SHP77 (cell line): ENCODE data around the gene FHOD3.
"Not testable (repeated sequence)": the region's sequence is repeated elsewhere in the genome, so short reads cannot be mapped to it uniquely, and the experiment has no call there.

Experiments used
- DNase-seq, 2 experiments: peaks; one replicate each; lab custom pipeline; 2025; lab: John Stamatoyannopoulos, UW

Gene FHOD3

DNA sequence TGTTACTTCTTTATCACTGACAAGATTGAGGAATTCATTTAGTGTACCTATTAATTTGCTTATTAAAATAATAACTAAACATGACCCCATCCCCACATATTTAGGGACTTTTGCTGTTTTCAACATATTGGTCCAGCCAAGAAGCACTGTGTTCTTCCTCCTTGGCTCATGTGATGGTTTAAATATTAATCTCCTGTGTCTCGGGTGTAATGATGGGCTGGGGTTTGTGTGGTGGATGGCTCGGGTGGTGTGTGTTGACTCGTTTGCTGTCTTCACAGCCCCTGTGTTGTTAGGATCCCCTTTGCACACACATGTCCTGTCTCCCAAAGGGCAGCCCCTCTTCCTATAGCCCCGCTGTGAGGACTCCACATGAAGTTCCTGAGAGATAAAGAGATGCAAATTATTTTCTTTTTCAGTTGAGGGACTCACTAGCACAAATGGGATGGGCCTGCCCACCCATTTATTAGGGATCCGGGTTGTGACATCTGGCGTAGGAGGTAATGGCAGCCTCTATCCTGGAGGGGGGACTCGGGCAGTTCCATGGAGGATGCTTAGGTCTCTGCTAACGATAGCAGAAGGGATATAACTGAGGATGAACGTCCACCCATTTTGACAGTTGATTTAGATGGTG lies 53.4 kb downstream of the FHOD3 start:
- DNase-seq = no peak

DNA sequence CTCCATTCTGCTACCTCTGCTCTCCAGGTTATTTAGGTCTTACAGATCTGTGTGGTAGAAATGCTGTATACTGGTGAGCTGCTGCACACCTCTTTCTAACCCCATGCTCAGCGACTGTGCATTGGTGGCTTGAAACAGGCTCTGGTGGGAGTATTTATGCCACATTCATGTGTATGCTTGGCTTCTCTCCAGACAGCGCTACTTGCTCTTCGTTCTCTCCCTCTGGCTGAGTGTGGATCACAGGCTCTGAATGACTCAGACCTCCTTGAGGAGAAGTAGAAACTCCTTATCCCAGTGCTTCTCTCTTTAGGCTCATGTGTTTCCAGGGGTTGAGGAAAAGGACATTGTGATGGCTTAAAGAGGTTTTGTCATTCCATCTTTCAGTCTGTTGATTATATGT lies 54.9 kb downstream of the FHOD3 start:
- no peak for DNase-seq

DNA sequence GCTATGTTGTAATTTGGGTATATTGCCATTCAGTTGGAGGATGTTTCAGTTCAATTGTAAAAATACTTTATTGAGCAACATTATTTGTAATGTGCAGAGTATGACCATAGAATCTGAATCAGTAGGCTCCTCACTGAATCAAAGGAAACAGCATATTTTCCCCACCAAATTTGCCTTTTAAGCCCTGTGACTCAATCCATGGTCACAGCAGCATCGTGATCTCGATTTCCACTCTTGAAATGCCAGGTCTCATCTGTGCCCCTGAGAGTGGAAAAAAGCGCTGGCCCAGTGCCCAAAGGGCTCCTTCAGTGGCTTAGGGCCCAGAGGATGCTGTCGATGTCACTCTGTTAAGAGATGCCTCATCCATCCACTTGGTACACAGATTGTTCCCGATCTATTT lies 57.5 kb downstream of the FHOD3 start:
- DNase-seq = no peak

DNA sequence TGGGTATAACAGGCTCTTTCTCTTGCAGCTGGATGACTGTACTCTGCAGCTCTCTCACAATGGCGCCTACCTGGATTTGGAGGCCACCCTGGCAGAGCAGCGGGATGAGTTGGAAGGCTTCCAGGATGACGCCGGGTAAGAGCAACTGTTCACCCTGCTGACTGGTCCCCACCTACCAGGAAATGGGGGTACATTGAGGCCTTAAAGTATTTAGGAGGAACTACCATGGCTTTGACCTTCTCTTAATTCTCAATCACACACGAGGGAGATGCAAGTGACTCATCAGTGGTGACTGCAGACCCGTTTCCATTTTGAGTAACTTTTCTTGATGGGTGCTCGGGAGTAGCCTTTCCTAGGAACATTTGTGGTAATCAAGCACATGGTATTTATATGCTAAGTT lies 58.0 kb downstream of the FHOD3 start:
- no peak for DNase-seq

DNA sequence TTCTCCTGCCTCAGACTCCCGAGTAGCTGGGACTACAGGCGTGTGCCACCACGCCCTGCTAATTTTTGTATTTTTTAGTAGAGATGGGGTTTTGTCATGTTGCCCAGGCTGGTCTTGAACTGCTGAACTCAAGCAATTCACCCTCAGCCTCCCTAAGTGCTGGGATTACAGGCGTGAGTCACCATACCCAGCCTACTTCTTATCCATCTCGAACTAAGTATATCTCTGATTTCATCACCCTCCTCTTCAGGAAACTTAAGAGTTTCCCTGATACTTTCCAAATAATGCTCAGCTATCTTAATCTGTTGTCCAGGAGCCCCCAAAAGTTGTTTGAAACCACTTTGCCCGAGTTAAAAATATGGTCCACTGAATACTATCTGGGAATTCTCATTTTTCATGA lies 59.2 kb downstream of the FHOD3 start:
- not testable (repeated sequence) for DNase-seq

DNA sequence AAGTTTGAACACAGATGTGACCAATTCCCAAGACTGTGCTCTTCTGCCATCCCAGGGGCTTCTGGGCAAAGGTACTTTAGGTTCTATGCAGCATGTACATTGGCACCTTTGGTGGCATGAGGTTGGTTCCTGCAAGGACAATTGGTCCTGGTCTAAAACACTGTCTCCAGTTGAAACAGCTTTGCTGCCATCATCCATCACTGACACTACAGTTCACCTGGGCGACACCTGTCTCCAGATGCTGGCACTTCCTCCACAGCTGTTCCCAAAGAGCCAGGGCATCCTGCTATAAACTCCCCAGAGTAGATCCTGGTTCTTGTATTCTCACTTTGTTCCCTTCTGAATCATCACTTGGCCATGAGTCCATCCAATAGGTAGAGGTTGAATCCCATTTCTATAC lies 60.6 kb downstream of the FHOD3 start:
- no peak for DNase-seq

DNA sequence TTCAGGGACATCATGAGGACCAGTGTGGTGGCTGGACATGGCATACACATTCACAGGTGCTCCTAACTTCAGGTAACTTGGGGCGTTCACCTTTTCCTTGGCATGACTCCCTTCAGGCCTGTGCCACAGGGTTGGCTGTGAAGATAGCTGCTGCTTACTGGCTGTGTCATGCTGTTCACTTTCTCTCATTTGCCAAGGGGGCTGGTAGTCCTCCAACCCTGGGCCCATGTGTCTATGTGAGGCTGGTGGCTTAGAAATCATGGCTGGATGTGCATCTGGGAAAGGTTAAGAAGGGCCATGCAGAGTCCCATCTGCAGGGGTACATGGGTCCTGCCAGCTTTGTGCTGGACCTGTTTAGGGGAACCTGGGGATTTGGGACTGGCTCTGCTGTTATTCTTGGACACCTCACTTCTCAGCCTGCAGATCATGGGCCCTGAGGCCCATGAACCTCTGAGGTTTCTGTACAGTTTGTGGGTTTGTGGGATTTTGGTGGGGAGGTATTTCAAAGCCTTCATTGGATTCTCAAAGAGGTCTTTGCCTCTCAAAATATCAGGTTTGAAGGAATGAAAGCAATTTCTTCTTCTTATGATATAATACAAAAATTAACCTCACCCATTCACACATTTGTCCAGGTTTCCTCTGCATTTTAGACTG lies 62.9 kb downstream of the FHOD3 start:
- DNase-seq = no peak

DNA sequence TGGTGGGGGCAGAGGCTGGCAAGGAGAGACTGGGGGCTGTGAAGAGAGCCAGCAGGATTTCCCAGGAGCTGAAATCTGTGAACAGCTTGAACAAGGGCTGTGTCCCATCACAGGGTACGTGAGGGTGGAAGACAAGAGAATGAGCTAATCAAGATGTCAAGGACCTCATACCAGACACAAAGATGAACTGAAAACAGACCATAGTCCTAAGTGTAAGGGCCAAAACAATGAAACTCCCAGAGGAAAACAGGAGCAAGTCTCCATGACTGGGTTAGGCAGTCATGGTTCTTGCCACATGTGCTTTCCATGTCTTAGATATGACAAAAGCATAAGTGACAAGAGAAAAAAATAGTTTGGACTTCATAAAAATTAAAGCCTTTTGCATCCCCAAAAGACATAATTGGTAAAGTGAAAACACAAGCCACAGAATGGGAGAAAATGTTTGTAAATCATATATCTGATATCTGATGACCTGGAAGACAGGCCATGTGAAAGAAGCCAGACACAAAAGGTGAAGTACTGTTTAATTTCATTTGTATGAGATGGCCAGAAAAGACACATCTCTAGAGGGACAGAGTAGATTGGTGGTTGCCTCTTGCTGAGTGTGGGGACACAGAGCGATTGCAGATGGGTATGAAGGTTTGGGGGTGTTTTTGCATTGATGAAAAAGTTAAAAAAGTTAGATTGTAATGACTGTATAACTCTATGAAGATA lies 67.6 kb downstream of the FHOD3 start:
- DNase-seq = no peak

DNA sequence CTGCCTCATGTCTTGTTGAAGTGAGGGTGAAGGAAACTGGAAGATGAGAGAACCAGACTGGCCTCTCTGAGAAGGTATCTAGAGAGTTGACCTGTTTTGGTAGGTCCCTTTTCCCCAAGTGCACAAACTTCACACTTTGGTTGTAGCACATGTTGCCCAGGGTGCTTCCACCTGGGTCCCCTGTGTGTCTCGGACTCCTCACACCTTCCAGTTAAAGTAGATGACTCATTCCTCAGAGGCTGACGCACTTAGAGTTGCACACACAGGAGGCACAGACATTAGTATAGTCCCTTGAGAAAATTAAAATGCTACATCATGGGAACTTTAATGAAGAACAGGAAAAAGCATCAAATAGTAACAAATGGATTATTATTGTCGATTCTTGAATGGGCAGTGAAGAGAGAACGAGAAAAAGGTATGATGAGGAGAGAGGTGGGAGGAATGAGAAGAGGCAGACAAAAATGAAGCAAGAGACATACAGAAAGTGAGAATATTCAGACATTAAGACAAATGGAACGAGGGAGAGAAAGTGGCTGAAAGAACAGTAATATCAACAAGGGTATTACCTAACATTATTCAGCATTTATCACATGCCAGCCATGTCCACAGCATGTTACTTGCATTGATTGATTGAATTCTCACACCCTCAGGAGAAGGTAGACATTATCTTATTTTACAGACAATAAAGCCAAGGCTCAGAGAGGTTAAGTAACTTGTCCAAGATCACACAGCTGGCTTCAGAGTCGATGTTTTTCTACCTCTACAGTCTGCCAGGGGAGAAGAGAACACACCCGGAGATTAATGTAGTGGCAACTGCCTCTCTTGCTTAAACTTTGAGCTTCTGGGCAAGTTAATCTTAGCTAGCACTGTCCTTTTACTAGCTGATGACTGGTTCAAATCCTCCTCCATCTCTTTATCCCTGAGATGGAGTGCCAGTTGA lies 68.6 kb downstream of the FHOD3 start:
- no peak for DNase-seq

DNA sequence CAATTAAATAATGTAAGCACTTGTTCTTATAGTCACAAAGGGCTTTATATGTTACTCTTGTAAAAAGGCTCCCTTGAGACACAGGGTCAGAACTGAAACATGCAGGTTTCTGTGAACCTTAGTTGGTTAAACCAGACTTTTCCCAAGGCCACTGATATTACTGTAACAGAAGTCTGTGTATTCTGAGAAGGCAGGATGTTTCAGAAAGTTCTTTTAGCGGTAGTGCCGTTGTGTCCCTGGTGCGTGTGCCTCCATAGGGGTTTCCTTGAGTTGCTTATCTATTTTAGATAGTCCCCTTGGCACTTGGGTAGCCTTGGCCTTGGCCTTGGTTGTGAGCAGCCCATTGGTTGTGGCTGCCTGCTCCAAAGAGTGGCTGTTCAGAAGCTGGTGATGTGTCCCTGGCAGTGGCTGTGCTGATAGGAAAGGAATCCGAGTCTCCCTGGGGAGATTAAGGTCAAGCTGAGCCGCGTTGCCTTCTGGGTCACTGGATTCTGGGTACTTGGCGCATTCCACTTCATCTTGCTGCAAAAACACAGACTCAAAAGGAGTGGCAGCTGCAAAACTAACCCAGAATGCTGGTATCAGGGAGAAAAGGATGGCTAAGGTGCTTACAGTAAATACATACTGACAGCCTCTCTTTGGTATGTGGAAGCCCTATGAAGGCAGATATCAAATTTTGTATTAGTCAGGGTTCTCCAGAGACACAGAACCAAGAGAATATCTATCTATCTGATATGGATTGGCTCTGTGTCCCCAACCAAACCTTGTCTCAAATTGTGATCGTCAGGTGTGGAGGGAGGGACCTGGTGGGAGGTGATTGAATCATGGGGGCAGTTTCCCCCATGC lies 69.7 kb downstream of the FHOD3 start:
- DNase-seq = no peak

DNA sequence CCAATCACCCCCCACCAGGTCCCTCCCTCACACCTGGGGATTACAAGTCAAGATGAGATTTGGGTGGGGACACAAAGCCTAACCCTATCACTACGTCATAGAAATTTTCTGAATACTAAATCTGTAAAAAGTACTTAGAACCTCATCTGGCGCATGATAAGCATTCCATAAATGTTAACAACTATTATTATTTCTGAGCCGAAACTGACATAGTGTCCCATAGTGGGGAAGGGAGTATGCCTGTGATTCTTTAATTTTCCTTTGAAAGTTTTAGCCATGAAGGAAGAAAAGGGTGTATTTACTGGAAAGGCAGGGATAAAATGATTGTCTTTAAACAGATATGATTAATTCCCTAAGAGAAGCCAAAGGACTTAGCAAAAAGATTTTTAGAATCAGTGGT lies 71.4 kb downstream of the FHOD3 start:
- DNase-seq = no peak

DNA sequence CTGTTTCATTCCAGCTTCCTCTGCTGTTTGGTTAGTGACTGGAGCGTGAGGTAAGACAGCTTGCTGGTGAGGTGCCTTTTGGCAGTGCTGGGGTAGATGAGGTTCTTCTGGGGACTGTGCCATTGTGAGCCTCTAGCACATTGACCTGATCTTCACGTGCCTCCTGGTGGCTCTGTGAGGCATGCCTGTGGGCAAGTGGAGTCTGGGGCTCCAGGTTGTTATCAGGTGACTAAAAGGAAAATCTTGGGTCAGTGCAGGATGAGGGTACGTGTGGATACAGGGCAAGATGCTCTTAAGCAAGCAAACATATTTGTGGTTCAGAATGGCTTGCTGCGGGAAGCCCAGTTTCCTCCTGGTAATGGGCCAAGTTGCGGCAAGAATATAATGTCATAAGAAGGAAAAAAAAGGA lies 75.4 kb downstream of the FHOD3 start:
- DNase-seq = no peak

DNA sequence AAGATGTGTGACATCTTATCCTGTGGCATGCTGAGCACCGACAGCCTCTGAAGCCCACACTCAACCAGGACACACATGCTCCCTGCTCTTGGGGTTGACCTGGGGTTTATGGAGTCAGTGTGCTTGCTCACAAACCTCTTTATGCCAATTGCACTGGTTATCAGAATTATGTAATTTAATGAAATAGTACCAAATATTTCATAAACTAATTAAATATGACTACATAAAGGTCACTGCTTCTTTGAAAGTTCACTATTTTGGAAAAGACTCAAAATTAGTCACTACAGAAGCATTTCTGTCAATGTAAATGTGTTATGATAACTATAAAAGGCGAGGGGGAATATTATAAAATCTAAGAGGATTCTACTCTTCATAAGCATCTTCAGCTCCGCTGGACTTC lies 76.7 kb downstream of the FHOD3 start:
- no peak for DNase-seq

DNA sequence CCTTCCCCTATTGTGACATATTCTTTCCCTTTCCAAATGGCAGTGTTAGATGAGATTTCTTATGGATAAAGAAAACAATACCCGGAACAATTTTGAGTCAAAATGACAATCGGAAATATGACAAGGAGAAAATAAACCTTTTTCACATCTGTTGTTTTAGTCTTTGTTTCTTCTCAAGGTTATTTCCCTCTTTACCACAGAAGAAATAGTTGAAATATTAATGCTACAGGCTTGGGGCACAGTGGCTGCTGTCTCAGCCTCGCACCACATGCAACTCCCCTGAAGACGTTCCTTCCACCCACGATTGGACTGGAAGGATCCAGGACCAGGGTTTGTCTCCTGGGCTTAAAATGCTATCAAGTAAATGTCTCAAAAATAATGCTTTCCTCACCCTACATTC lies 77.6 kb downstream of the FHOD3 start:
- DNase-seq = no peak

DNA sequence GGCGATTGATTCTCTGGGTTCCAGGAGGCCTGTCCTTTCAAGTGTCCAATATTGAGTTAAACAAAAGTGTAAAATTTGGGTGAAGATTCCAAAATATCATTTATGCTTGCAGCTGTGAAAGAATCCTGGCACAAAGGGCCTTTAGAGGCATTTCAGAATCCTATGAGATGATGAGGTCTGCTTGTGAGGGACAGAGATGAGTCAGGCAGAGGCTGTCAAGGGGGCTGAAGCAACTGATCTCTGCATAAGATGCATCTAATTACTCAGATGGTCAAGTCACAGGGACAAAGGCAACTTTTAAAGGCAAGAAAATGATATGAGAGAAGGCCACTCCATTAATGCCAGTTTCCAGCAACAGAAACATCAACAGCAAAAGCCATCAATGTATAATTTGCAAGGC lies 78.8 kb downstream of the FHOD3 start:
- no peak for DNase-seq

DNA sequence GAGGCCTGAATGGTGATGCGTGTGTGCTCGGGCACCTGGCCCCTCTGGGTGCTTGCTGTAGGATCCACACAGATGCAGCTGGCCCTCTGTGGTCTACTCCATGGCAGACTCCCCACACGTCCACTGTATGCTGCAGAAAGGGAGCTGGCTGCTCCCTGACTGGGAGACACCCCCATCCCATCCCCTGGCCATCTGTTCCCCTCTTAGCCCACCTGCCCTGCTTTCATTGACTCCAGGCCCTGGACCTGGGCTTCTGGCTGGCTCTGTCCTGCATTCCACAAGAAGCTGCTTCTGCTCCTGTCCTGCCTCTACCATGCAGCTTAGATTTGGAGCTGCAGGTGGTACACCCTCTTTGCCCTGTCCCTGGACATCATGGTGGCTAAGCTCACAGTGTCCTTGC lies 80.1 kb downstream of the FHOD3 start:
- DNase-seq = no peak

DNA sequence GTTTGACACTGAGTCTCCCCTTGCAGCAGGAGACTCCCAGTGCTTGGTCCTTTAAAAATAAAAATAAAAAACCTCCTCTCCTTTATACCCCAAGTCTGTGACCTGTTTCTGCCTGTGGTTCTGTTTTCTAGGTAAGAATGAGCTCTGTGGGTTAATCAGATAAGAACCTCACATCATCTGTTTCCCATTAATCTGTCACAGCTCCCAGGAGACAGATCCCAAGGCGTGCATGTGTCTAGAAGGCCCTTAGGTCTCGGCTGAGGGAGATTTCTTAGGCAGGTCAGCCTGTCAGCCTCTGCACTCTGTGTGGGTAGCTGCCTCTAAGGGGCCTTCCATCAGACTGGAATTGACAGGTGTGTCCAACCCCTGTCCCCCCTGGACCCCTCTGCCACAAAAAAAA lies 80.7 kb downstream of the FHOD3 start:
- DNase-seq = no peak

DNA sequence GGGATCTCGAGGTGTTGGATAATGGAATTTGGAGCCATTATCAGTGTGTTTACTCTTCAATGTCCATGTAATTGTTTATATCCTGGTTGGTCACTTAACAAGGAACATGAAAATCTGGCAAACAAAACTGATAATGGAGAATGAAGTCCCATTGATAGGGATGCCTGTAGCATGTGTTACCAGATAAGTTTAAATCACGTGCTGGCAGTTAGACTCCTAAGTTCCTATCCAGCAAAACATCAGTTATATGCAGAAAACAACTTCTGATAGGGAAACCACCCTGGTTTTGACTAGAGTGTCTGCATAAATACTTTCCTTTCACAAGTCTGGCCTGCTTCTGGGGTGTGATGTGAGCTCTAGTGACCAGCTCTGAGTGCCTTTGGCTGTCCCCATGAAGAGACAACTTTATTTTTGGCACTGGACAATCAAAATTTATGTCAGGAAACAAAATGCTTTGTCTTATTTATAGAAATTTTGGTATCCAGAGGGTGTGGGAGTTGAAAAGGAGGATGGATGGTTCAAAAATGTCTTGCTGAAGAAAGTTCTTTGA lies 82.0 kb downstream of the FHOD3 start:
- DNase-seq = no peak

DNA sequence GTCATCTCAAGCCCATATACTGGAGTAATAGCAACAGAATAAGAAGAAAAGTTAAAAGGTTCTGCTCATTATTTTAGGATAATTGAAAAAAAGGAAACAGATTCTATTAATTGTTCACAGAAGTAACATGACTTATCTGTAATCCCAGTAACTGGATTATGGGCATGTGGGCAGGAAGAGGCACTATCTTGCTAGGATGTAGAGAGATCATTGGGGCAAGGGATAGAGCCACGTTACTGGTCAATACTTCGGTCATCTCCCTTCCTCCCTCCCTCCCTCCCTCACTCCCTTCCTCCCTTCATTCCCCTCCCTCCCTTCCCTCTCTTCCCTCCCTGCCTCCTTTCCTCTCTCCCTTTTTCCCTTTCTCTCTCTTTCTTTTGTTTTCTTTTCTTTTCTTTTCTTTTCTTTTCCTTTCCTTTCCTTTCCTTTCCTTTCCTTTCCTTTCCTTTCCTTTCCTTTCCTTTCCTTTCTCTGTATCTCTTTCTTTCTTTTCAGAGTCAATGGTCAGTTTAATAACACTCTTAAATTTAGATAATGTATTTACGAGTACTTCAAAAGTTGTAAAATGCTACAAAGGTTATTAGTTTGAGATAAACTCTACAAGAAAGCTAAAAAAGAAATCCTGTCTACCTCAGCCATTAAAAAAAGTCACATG lies 82.8 kb downstream of the FHOD3 start:
- no peak for DNase-seq

DNA sequence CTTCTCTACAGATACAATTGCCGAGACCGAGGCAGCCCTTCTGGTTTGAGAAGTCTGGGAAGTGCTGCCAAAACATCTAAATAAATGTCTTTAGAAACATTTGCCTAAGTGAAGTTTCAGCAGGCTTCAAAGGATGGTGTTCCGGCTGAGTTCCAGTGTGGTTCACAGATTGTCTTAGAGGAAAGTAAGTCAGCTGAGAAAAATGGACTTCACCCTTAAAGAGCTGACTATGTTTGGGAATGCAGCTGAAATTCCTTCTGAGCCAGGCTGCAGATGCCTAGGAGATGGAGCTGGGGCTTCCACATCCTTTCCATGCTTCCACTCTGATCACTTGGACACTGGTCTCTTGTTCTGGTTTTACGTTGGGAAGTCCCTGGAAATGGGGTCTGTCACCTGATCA lies 83.6 kb downstream of the FHOD3 start:
- no peak for DNase-seq

DNA sequence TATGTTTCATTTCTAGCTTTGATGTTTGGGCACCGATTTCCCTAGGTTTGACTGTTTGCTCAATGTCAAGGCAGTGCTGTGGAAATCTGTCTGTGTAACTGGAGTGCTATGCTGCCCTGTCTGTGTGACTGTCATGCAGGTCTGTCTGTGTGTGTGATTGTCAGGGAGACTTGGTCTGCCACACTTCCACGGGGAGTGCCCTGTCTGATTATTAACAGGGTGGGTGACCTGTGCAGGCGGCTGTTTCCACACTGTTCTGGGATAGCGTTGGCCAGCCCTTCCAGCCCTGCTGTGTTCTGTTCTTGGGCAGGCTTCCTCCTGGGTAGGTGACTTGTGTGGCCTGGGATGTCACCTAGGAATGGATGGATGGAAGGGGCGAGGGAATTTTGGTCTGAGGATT lies 85.3 kb downstream of the FHOD3 start:
- no peak for DNase-seq
